ENCODE measurements around the gene REV3L.

The REV3L gene

GRCh38 chr6:111381123-111381522, 101.9 kb downstream of the REV3L start:
- no peak overlapping the region for H3K4me2 ChIP-seq (ENCODE audit: low read length)
- no peak for TF ChIP-seq EZH2phosphoT487 (IDR thresholded peaks at IDR 0.05; ENCODE audit: low read depth)
- TF ChIP-seq CTCF (IDR thresholded peaks at IDR 0.05; ENCODE audit: low read depth, low read length) = no peak
- no peaks in the 10 kb centered on the region for H3K79me2 ChIP-seq (ENCODE audit: low read length)
- H3K27me3 ChIP-seq (ENCODE audit: low read depth, low read length) = no peaks in the 10 kb centered on the region
- no peaks in the 10 kb centered on the region for H3K9me3 ChIP-seq (ENCODE audit: insufficient read depth, low read length)
- no peaks in the 10 kb centered on the region for H4K20me1 ChIP-seq (ENCODE audit: insufficient read depth, low read length)
- no peak overlapping the region for H3K27ac ChIP-seq (ENCODE audit: low read length)
- no peak overlapping the region for H2AFZ ChIP-seq (ENCODE audit: low read depth, low read length)
- no peak overlapping the region for H3K4me3 ChIP-seq (ENCODE audit: low read length)
- H3K9ac ChIP-seq (ENCODE audit: low read length) = no peak overlapping the region
- no peaks in the 10 kb centered on the region for H3K4me1 ChIP-seq (ENCODE audit: low read length)
- peaks cover 25% of the 10 kb centered on the region for H3K36me3 ChIP-seq (replicated peaks; ENCODE audit: low read depth, low read length)

- TF ChIP-seq CTCF (IDR thresholded peaks at IDR 0.05; ENCODE audit: low read depth, low read length) (no peak), EZH2phosphoT487 (IDR thresholded peaks at IDR 0.05; ENCODE audit: low read depth) (no peak)
- Histone ChIP-seq H4K20me1 (ENCODE audit: insufficient read depth, low read length) (no peaks in the 10 kb centered on the region), H3K27me3 (ENCODE audit: low read depth, low read length) (no peaks in the 10 kb centered on the region), H3K27ac (ENCODE audit: low read length) (no peak overlapping the region), H3K36me3 (replicated peaks; ENCODE audit: low read depth, low read length) (peaks cover 28% of the 10 kb centered on the region), H2AFZ (ENCODE audit: low read depth, low read length) (no peak overlapping the region), H3K4me2 (ENCODE audit: low read length) (no peak overlapping the region), H3K79me2 (ENCODE audit: low read length) (no peaks in the 10 kb centered on the region), H3K9ac (ENCODE audit: low read length) (no peak overlapping the region), H3K4me3 (ENCODE audit: low read length) (no peak overlapping the region), H3K4me1 (ENCODE audit: low read length) (no peaks in the 10 kb centered on the region), H3K9me3 (ENCODE audit: insufficient read depth, low read length) (no peaks in the 10 kb centered on the region)
Observed at GRCh38 chr6:111379831-111380230, 103.2 kb downstream of the REV3L start.

GRCh38 chr6:111379302-111379701, 103.7 kb downstream of the REV3L start:
- Histone ChIP-seq H3K4me2 (ENCODE audit: low read length) (no peak overlapping the region), H3K36me3 (replicated peaks; ENCODE audit: low read depth, low read length) (peaks cover 24% of the 10 kb centered on the region), H3K9ac (ENCODE audit: low read length) (no peak overlapping the region), H3K4me3 (ENCODE audit: low read length) (no peak overlapping the region), H4K20me1 (ENCODE audit: insufficient read depth, low read length) (no peaks in the 10 kb centered on the region), H3K9me3 (ENCODE audit: insufficient read depth, low read length) (no peaks in the 10 kb centered on the region), H3K27me3 (ENCODE audit: low read depth, low read length) (no peaks in the 10 kb centered on the region), H3K27ac (ENCODE audit: low read length) (no peak overlapping the region), H2AFZ (ENCODE audit: low read depth, low read length) (no peak overlapping the region), H3K79me2 (ENCODE audit: low read length) (no peaks in the 10 kb centered on the region), H3K4me1 (ENCODE audit: low read length) (no peaks in the 10 kb centered on the region)
- TF ChIP-seq CTCF (IDR thresholded peaks at IDR 0.05; ENCODE audit: low read depth, low read length) (no peak), EZH2phosphoT487 (IDR thresholded peaks at IDR 0.05; ENCODE audit: low read depth) (no peak)

GRCh38 chr6:111377558-111378120, 105.4 kb downstream of the REV3L start:
- H3K4me1 ChIP-seq (ENCODE audit: low read length) = no peaks in the 10 kb centered on the region
- no peaks in the 10 kb centered on the region for H3K9me3 ChIP-seq (ENCODE audit: insufficient read depth, low read length)
- no peak overlapping the region for H3K9ac ChIP-seq (ENCODE audit: low read length)
- H3K4me2 ChIP-seq (ENCODE audit: low read length) = no peak overlapping the region
- H3K36me3 ChIP-seq (replicated peaks; ENCODE audit: low read depth, low read length) = peaks cover 24% of the 10 kb centered on the region
- no peaks in the 10 kb centered on the region for H3K79me2 ChIP-seq (ENCODE audit: low read length)
- H4K20me1 ChIP-seq (ENCODE audit: insufficient read depth, low read length) = no peaks in the 10 kb centered on the region
- no peak for TF ChIP-seq CTCF (IDR thresholded peaks at IDR 0.05; ENCODE audit: low read depth, low read length)
- TF ChIP-seq EZH2phosphoT487 (IDR thresholded peaks at IDR 0.05; ENCODE audit: low read depth) = no peak
- no peak overlapping the region for H2AFZ ChIP-seq (ENCODE audit: low read depth, low read length)
- H3K27me3 ChIP-seq (ENCODE audit: low read depth, low read length) = no peaks in the 10 kb centered on the region
- H3K27ac ChIP-seq (ENCODE audit: low read length) = no peak overlapping the region
- H3K4me3 ChIP-seq (ENCODE audit: low read length) = no peak overlapping the region

Measured in OCI-LY3 (cell line).